ENCODE data around the gene C2CD2.

C2CD2 gene

DNA sequence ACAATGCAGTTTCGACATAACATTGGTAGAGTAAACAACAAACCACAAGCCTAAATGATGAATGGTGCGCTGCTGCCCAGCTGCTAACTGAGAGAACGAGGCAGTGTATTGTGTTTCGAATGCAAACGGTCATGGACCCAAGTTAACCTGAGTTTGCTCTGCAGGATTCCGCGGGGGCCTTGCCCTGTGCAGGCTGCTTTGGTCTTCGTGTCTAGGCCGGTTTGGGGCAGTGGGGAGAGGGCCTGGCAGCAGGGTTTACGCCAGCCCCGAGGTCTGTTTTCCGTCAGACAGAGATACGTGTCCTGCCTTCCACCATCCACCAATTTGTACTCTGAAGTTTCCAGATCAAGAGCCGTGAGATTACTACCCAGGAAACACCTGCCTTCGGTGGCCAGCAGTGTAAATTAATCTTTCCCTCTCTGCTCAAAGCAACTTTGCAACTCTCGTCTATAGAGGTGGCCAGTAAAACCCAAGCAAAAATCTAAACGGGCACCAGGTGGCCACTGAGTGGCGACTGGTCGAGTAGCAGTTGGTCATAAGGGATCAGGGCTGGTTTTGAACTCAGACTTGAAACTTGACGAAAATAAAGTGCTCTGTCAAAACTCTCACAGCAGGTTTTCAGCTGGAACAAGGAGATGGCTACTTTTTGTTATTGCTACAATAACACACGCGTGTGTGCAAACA lies 68.3 kb downstream of the C2CD2 start:
- DNase-seq (ENCODE audit: low spot score): no peak

DNA sequence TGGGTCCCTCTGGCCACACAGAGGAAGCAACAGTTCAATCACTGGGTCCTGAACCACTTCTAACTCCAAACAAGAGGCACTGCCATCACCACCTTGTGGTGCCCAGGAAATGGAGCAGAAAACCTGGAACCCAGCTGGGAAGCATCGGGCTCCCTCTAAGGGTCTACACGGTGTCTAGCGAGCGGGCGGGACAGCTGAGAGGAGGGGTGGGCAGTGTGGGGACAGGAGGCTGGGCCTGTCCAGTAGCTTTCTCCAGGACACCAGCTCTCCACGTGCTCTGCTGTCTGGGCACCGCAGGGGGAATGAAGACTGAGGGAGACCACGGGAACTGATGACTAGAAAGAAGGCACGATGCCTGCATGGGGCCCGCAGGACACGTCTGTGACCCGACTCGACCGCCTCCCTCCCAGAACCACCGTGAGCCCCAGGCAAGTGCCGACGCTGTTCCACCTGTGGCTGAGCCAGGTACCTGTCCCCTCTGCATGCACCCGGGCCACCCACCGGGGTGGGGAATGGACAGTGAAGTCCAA lies 69.3 kb downstream of the C2CD2 start:
- no peak for DNase-seq (ENCODE audit: low spot score)

DNA sequence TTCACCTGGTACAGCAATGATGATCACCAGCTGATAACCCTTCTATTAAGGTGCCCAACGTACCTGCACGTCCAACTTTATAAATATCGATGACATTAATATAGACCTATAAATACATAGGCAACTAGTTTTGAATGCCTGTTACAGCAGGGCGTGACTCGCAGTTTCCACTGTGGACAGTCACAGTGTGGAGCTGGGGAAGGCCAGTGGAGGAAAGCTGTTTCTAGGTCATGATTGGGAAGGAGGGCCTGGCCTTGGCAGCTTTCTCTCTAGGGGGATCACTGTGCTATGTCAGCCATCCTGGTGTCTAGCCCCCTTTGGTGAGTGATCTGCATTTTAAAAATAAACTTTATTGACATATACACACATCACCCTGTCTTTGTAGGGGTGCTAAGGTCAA lies 70.2 kb downstream of the C2CD2 start:
- DNase-seq (ENCODE audit: low spot score): no peak

DNA sequence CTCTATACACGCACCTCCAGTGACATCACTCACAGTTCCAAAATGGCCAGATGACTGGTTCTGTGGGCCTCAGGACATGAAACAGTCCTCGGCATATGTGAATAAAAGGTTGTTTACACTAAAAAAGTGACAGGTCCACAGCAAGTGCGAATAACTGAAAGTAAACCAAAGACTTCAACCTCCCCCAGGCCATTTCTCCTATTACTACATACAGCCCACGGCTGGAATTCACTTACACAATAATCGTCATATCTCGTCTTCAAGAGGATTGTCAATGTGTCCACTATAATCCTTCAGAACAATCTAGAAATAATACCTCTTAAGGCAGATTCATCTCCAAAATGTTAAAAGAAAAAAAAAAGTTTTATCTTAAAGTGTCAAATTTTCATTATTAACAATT lies 72.8 kb downstream of the C2CD2 start:
- no peak for DNase-seq (ENCODE audit: low spot score)

DNA sequence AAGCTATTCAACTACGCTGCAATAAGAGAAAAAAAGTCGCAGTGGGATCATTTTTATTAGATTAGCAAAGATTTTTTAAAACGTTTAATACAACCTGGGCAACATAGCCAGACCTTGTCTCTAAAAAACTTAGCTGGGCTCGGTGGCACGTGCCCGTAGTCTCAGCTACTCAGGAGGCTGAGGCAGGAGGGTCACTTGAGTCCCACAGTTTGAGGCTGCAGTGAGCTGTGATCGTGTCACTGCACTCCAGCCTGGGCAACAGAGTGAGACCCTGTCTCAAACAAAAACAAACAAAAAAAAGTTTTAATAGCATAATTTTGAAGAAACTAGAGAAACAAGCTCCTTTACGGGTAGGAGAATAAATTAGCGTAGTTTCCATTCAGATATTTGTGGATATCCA lies 73.7 kb downstream of the C2CD2 start:
- no peak for DNase-seq (ENCODE audit: low spot score)

DNA sequence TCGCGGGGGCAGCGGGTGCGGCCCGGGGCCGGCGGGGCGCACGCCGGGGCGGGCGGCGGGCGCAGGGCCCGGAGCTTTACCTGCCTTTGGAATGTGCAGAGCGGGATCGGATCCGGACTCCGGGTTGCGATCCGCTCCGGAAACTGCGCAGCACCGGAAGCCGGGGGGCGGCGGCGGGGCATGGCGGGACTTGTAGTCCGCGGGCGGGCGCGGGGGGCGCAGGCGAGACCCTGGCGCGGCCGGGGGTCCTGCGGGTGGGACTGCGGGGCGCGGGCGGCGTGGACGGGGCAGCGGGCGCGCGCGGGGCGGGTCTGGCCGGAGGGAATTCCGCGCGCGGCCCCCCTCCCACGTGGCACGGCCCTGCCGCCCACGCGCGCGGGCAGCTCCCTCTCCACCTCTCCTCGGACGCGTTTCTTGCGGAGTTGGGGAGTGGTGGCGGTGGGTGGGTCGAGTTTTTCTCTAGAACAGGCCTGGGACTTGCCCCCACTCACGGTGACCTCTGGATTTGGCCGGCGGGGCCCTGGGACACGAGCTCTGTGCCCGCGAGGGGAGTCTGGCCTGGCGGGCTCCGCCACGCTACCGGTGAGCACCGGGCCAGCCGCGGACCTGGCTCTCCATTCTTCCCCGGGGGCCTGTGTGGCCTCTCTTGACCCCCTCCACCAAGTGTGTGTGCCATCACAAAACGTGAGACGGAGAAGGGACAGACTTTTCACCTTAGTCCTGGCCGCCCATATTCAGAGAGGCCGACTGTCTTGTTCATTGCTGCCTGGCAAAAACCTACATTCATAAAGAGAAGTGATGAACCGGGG lies 74.4 kb downstream of the C2CD2 start, which contains the start of gene PRDM15:
PRDM15 (minus strand) TSS at position 155 of the 809 bp plus-strand sequence. CDS start 18,981 bp downstream, outside the sequence.
- DNase-seq (ENCODE audit: low spot score): peak; percentile 74

DNA sequence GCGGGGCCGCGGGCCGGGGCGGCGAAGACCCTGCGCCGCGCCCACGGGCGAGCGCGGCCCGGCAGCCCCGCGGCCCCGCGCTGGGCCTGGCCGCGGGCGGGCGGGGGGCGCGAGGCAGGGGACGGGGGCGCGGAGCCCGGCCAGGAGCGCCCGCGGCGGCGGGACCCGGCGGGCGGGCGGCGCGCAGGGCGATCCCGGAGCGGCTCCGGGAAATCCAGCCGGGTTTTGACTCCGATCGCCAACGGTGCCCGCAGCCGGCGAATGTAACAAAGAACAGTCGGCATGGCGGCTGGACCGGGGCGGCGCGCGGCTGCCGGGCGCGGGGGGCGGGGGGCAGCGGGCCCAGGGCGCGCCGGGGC lies 75.0 kb downstream of the C2CD2 start:
- DNase-seq (ENCODE audit: low spot score): peak; percentile 65

DNA sequence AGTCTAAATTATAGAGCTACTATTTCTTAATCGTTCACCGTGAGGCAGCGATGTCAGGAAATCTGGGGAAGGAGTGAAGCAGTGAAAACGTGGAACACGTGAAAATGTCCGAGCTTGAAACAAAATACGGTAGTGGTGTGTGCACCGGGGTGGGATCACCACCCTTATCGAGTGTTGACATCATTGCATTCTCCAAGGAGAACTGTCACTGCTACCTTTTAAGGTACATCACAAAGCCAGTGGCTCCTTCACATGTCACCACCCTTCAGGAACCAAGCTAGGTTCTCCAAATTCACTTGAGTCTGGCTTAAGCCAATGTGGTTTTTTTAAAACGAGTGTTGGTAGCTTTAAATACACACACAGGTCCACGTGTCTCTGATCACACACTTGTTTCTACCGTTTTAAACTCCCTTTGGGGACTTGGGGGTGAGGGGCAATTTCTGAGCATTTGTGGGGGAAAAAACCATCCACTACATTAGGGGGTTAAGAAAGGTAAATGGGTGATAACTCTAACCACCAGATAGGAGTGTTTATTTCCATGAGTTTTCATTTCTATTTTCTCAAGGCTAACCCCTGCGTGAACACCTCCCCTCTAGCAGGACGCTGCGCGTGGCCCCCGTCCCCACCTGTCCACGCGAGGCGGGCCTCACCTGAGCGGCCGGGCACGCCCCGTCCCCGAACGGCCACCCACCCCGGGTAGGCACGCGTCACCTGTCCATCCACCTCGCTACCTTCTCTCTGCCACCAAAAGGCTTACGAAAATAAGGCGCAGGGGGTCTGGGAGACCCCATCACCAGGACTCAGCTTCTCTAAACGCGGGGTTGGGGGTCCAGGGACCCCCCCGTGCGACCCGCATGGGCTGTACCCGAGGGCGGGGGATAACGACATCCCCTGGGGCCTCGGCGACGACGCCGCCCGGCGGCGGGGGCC lies 75.7 kb downstream of the C2CD2 start:
- DNase-seq (ENCODE audit: low spot score): peak; percentile 29

DNA sequence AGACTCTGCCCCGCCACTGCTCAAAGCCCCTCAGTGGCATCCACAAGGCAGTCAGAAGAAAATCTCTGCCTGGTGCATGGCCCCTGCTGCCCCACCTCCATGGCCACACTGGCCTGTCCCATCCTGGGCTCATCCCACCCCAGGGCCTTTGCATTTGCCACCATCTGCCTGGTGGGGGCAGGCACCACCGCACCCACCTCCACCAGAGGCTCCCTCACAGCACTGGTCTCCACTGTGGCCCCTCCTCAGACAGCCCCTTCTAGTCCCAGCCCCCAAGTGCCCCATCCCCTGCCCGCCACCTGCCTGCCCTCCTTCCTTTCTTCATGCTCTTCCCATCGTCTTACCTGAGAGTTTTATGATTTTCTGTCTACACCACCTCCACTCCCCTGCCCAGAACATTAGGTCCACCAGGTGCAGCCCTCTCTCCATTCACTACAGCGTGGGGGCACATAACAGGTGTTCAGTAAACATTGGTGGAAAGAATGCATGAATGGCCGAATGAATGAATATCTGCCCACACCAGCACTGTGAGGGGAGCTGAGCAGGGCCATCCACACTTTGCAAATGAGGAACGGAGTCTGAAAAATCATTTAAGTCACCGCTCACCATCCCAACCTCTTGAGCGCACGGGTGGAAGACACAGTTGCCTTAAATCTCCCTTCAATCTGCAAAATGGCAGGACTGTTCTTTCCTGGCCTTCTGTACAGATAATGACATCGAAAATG lies 76.7 kb downstream of the C2CD2 start:
- no peak for DNase-seq (ENCODE audit: low spot score)

DNA sequence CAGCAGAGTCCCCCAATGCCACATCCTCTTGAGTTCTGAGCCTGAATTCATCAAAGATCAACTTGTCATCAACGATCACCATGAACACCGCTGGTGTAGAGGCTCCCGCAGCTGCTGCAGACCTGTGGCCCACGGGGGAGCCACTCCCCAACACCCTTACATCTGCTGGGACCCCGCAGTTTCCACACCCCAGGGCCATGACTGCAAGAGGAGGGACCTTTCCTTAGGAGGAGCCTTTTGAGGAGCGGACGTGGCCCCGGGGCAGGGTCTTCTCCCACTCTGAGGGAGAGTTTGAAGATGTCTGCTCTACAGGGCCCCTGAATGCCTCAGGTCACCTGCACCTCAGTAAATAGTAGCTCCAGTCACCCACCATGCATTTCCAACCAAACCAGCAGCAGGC lies 77.4 kb downstream of the C2CD2 start:
- DNase-seq (ENCODE audit: low spot score): no peak

DNA sequence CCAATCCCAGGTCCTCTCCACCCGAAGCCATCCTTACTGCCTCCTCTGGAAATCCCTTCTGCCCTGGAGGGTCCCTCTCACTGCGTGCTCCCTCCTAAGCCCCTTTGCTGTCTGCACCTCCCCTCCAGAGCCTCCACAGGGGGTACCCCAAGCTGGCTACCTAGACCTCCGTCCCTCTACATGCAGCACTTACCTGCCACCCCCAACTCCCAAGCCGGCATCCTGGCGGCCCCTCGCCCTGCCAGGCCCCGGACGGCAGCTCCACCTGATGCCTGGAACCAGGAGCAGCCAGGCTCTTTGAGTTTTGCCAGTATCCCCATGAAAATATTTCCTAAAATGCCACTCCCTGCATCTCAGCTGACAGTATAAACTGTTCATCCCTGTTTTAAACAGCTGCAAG lies 78.7 kb downstream of the C2CD2 start:
- no peak for DNase-seq (ENCODE audit: low spot score)

DNA sequence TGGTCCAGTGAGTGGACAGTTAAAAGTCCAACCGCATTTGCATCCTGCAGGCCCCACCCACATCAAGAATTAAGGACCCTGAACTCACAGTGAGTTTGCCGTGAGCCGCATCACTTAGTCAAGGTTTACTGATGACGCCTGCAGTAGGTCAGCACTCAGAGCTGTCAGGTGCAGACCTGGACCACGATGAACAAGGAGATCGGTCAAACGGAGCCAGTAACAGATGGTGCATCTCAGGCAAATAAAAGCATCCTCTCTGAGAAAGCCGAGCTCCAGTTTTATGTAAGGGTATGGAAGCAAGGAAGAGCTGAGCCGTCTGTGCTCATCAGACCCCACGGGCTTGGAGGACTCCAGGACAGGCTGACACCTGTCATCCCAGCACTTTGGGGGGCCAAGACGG lies 79.2 kb downstream of the C2CD2 start:
- no peak for DNase-seq (ENCODE audit: low spot score)

DNA sequence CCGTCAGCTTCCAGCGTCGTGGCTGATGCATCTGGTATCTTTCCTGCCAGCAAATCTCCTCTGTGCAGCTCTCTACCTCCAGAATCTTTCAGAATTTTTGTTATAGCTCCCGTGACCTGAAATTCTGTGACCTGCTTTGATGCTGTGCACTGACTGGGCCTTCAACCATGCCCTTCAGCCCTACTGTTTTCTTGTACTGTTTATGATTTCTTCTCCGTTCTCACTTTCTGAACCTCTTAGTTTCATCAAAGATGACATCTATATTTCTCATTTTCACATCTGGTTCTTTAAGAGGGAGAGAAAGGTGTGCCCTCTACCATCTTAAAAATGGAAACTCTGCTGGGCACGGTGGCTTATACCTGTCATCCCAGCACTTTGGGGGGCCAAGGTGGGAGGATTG lies 80.4 kb downstream of the C2CD2 start:
- no peak for DNase-seq (ENCODE audit: low spot score)

DNA sequence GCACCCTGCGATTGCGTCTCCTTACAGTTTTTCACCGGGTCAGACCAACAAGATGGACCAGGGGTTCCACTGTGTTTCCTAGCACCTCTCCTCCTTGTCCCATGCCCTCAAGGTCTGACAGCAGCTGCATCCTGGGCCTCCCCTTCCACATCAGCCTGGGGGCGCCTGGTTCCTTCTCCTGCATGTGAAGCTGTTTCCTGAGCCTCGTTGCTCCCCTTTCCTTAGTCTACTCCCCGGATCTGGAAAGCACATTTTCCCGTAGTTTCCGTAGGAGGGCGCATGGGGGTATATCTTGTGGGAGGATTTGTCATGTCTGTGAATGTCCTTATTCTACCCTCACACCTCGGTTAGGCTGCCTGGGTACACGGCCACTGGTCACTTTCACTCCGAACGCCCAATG lies 80.8 kb downstream of the C2CD2 start:
- DNase-seq (ENCODE audit: low spot score): no peak

DNA sequence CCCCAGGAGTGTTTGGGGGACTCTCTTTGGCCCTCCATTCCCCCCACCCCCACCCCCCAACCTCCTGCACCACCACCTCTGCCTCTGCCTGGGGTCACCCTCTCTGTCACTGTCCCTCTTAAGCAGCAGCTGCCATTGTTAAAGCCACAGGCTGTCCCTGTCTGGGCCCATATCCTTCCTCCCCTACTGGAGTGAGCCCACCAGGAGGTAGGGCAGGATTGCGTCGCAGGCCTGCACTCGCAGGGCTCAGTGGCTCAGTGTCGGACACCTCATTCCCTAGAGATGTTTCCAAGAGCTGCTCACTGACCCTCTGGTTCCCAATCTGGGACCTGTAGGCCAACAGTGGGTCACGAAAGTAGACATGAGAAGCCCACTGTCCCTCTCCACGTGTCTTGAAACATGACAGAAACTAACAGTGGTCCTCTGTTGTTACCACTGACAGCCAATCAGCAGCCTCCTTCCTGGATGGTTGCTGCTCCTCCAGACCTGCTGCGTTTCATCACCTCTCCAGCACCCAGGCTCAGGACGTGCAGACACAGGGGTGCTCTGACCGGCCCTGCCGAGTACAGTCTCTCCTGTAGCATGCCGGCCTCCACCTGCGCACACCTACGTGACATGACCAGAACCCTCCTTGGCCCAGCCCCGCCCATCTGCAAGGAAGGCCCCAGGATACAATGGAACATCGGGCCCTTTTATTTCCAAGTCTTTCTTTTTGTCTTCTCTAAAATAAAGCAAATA lies 82.4 kb downstream of the C2CD2 start:
- no peak for DNase-seq (ENCODE audit: low spot score)

DNA sequence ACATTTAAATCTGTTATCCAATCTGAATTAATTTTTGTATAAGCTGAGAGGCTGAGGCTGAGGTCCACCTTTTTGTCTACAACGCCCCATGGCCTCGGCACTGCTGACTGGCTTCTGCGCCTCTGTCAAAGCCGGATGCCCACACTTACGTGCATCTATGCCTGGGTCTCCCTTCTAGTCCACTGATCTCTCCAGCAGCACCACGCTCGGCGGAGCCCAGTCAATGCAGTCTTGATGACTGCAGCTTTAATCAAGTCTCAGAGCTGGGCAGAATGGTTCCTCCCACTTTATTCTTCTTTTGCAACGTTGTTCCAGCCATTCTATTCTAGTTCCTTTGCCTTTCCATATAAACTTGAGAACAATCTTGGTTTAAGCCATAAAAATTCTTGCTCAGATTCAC lies 84.0 kb downstream of the C2CD2 start:
- no peak for DNase-seq (ENCODE audit: low spot score)

DNA sequence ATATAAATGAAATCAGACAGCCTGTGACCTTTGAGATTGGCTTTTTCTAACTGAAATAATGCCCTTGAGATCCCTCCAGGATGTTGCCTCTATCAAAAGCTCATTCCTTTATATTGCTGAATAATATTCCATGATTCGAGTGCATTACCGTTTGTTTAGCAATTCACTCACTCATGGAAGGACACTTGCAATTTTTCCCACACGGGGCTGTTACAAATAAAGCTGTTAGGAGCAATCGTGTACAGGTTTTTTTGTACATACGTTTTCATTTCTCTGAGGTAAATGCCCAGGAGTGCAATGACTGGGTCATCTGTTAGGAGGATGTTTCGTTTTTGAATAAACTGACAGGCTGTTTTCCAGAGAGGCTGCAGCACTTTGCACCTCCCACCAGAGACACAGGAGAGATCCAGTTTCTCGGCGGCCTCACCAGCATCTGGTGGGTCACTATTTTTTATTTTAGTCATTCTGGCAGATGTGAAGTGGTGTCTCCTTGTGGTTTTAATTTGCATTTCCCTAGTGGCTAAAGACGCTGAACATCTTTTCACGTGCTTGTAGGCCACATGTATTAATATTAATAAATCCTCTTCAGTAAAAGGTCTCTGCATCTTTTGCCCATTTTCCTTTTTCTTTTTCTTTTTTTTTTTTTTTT lies 85.6 kb downstream of the C2CD2 start:
- no peak for DNase-seq (ENCODE audit: low spot score)

DNA sequence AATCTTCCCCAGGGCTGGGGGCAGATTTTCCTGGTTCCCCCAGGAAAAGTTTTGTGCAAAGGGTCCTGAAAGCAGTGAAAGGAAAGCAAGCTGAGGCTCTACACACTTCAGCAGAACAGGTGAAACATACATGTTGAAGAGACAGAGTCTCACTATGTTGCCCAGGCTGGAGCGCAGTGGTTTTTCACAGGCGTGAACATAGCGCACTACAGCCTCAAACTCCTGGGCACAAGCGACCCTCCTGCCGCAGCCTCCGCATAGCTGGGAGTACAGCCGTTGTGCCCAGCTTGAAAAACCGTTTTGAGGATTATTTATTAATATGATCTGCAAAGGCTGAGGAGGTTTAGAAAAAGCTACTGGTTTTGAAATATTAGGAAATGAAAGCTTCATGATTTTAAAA lies 86.5 kb downstream of the C2CD2 start:
- DNase-seq (ENCODE audit: low spot score): no peak

DNA sequence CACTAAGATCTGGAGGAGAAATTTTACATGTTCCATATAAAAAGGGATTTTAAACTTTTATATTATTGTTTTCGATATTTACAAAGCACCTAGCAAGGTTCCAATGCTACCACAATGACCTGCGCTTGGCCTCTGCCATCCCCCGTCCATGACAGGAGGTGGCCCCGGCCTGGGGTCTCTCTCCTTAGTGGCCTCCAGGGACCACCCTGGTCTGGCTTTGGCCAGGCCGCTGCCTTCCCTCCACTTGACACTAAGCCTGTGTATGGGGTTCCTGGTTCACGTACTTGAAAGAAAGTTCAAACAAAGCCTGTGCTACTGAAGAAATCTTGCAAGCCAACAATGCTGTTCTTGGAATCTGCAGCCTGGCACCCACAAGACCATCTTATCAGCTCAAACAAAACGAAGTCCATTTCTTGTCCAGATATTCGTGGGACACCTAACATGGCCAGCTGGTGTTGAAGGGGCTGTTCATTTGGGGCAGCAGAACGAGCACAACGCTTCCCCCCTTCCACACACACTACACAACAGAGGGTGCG lies 87.5 kb downstream of the C2CD2 start:
- DNase-seq (ENCODE audit: low spot score): no peak
